ENCODE measurements around the gene DMD. TPM values are rescaled to one million over a fixed set of nuclear protein-coding genes. Genes with fewer than 3 reads are reported as not detected.

The DMD gene
- total RNA-seq, 1 donor = 32.4 TPM

DNA sequence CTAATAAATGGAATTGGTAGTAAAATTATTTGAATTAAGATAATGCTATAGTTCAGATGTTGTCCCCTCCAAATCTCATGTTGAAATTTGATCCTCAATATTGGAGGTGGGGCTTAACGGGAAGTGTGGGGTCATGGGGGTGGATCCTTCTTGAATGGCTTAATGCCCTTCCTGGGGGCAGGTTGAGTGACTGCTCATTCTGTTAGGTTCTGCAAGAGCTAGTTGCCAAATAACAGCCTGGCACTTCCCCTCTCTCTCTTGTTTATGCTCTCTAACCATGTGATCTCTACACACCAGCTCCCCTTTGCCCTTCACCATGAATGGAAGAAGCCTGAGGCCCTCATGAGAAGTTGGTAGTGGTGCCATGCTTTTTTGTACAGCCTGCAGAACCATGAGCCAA, 1414.7 kb downstream of the DMD start:
- no peak for DNase-seq (ENCODE audit: low read depth)
- no peak overlapping the region for H3K4me3 ChIP-seq (ENCODE audit: low read depth, low read length)
- no peak for TF ChIP-seq CTCF (IDR thresholded peaks at IDR 0.05; ENCODE audit: insufficient read depth, low read depth, low read length)

DNA sequence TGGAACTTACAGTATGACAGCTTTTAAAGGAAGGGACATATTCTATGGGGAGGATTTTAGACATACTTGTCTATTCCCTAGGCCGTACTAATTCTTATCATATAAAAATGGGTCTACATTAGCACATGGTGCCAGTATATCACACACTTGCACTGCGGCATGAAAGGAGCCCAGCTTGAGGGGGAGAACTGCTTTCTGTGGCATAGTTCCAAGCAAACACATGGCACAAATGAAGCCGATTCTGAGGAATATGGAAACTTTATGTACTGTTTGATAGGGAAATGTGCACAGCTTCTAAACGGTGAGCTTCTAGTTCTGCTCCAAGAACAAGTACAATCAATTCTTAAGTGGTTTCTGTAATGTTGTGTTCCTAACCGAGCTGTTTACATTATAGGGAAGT, 1463.9 kb downstream of the DMD start:
- no peak for TF ChIP-seq CTCF (IDR thresholded peaks at IDR 0.05; ENCODE audit: insufficient read depth, low read depth, low read length)
- DNase-seq (ENCODE audit: low read depth) = no peak
- H3K4me3 ChIP-seq (ENCODE audit: low read depth, low read length) = no peak overlapping the region

GRCh38 chrX:31743004-31743403, 1468.3 kb downstream of the DMD start:
- H3K4me3 ChIP-seq (ENCODE audit: low read depth, low read length) = no peak overlapping the region
- no peak for TF ChIP-seq CTCF (IDR thresholded peaks at IDR 0.05; ENCODE audit: insufficient read depth, low read depth, low read length)
- DNase-seq (ENCODE audit: low read depth) = no peak

DNA sequence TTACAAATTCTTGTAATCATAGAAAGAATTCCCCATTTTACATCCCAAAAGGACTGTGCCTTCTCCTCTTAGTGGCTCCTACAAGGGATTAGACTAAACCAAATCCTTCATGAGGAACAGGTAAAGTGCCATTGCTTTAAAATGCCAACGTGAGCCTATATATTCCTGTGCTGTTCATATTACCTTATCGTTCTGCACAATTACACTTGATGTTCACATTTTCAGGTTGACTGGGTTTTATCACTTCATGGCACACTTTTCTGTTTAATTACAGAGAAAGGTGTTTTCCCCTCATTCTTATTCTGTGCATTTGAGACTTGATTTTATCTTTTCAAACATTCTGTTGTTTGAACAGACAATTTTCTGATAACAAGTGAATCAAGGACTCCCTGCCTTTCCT, 1493.9 kb downstream of the DMD start:
- no peak overlapping the region for H3K4me3 ChIP-seq (ENCODE audit: low read depth, low read length)
- no peak for TF ChIP-seq CTCF (IDR thresholded peaks at IDR 0.05; ENCODE audit: insufficient read depth, low read depth, low read length)
- DNase-seq (ENCODE audit: low read depth) = no peak

GRCh38 chrX:31715675-31716074, 1495.7 kb downstream of the DMD start:
- H3K4me3 ChIP-seq (ENCODE audit: low read depth, low read length) = no peak overlapping the region
- no peak for TF ChIP-seq CTCF (IDR thresholded peaks at IDR 0.05; ENCODE audit: insufficient read depth, low read depth, low read length)
- DNase-seq (ENCODE audit: low read depth) = no peak

DNA sequence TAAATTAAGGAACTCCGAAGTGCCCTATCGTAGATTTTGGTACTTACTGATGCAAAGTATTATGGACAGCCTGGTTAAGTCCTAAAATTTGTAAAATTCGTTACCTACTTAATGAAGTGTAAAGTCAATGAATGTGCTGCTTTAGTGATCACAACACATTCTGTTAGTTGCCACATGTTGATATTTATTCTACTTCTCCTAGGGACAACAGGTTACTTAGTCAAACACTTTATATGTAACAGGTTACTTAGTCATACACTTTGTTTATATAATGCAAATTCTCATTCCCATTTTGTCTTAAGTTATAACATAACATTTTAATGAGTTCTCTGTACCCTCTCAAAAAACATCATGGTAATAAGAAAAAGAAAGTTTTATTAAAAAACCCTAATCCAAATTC, 1496.6 kb downstream of the DMD start:
- DNase-seq (ENCODE audit: low read depth) = no peak
- no peak for TF ChIP-seq CTCF (IDR thresholded peaks at IDR 0.05; ENCODE audit: insufficient read depth, low read depth, low read length)
- H3K4me3 ChIP-seq (ENCODE audit: low read depth, low read length) = no peak overlapping the region

- DNase-seq (ENCODE audit: low read depth) = no peak
- no peak for TF ChIP-seq CTCF (IDR thresholded peaks at IDR 0.05; ENCODE audit: insufficient read depth, low read depth, low read length)
- no peak overlapping the region for H3K4me3 ChIP-seq (ENCODE audit: low read depth, low read length)
Observed at GRCh38 chrX:31713120-31713519, 1498.2 kb downstream of the DMD start.
